Chondrocyte (in vitro differentiated cells): ENCODE data around the gene DOCK6. TPM values are rescaled to one million over a fixed set of nuclear protein-coding genes. Genes with fewer than 3 reads are reported as not detected.

Experiments used
- DNase-seq: peaks from one replicate; pipeline ENCODE4 v3.0.0; 2021; ENCODE audit warnings: mixed read lengths, low spot score
- H3K27ac Mint-ChIP-seq: one replicate; pipeline ENCODE4 v1.8.0; 2021; ENCODE audit warnings: mild to moderate bottlenecking, moderate library complexity, mixed read lengths; ENCODE audit not compliant: unreplicated experiment
- H3K27me3 Mint-ChIP-seq: 2 replicates; pipeline ENCODE4 v1.8.0; 2021; ENCODE audit warnings: low read depth, mixed read lengths
- H3K36me3 Mint-ChIP-seq: 2 replicates; pipeline ENCODE4 v1.8.0; 2021; ENCODE audit warnings: low read depth, mixed read lengths
- H3K4me1 Mint-ChIP-seq: 2 replicates; pipeline ENCODE4 v1.8.0; 2021; ENCODE audit warnings: low read depth, mild to moderate bottlenecking, mixed read lengths
- H3K4me3 Mint-ChIP-seq: one replicate; pipeline ENCODE4 v1.8.0; 2021; ENCODE audit warnings: mild to moderate bottlenecking, moderate library complexity, mixed read lengths; ENCODE audit not compliant: unreplicated experiment
- H3K9me3 Mint-ChIP-seq: 2 replicates; pipeline ENCODE4 v1.8.0; 2021; ENCODE audit warnings: low read depth, mixed read lengths
- CTCF ChIP-seq: fragments of 200-600 bp; sonication (generic); IDR thresholded peaks from 2 replicates; pipeline ENCODE4 v1.5.0; 2021; ENCODE audit warnings: antibody characterized with exemption, mild to moderate bottlenecking, moderate library complexity
- total RNA-seq: library from RNA; stranded (reverse); gene quantifications from 3 replicates; pipeline ENCODE4 v1.2.1, GENCODE V29; 2021

DOCK6 gene
- total RNA-seq, 1 donor from 2014 or later = 44.4 TPM

DNA sequence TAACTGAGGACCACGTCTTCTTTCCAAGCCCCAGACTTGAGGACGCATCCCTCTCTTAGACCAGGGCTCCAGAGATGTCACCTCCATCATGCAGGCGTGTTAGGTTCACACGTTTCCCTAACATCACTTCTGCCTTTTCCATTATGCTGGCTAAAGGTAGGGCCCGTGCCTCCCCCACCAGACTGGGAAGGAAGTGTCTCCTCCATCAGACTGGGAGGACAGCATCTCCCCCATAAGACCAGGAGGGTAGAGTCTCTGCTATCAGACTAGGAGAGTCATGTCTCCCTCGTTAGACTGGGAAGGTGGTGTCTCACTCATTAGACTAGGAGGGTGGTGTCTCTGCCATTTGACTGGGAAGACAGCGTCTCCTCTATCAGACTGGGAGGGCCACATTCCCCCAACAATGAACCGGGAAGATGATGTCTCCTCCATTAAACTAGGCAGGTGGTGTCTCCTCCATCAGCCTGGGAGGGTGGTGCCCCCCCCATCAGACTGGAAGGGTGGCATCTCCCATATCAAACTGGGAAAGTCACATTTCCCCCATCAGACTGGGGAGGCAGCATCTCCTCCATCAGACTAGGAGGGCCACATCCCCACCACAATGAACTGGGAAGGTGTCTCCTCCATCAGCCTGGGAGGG, 88.7 kb downstream of the DOCK6 start:
- Mint-ChIP-seq H3K4me3 (no peak overlapping the region), H3K9me3 (no peaks in the 10 kb centered on the region), H3K4me1 (peaks cover 16% of the 10 kb centered on the region), H3K27ac (no peak overlapping the region), H3K36me3 (peaks cover 41% of the 10 kb centered on the region), H3K27me3 (no peaks in the 10 kb centered on the region)
- no peak for DNase-seq
- TF ChIP-seq CTCF = no peak

- no peak for DNase-seq
- no peak for TF ChIP-seq CTCF
- H3K4me3 Mint-ChIP-seq = no peak overlapping the region
- H3K4me1 Mint-ChIP-seq = peaks cover 20% of the 10 kb centered on the region
- no peaks in the 10 kb centered on the region for H3K9me3 Mint-ChIP-seq
- H3K27me3 Mint-ChIP-seq = no peaks in the 10 kb centered on the region
- peaks cover 46% of the 10 kb centered on the region for H3K36me3 Mint-ChIP-seq
- no peak overlapping the region for H3K27ac Mint-ChIP-seq
Measured at GRCh38 chr19:11172576-11172975, 89.7 kb downstream of the DOCK6 start.

DNA sequence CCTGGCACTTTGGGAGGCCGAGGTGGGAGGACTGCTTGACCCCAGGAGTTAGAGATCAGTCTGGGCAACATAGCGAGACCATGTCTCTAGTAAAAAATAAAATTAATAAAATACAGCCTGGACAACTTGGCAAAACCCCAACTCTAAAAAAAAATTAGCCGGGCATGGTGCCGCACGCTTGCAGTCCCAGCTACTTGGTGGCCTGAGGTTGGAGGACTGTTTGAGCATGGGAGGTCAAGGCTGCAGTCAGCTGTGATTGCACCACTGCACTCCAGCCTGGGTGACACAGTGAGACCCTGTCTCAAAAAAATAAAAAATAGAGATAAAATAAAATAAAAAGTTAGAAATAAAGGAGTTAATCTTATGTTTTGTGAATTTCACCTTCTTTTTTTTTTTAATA, 91.2 kb downstream of the DOCK6 start:
- peaks cover 23% of the 10 kb centered on the region for H3K4me1 Mint-ChIP-seq
- no peaks in the 10 kb centered on the region for H3K9me3 Mint-ChIP-seq
- no peaks in the 10 kb centered on the region for H3K27me3 Mint-ChIP-seq
- H3K27ac Mint-ChIP-seq = no peak overlapping the region
- no peak for DNase-seq
- H3K4me3 Mint-ChIP-seq = no peak overlapping the region
- peaks cover 45% of the 10 kb centered on the region for H3K36me3 Mint-ChIP-seq
- TF ChIP-seq CTCF = no peak

- TF ChIP-seq CTCF = no peak
- Mint-ChIP-seq H3K4me1 (peaks cover 23% of the 10 kb centered on the region), H3K4me3 (no peak overlapping the region), H3K9me3 (no peaks in the 10 kb centered on the region), H3K27ac (peak overlapping the region; percentile 45), H3K36me3 (peaks cover 49% of the 10 kb centered on the region), H3K27me3 (no peaks in the 10 kb centered on the region)
- DNase-seq = no peak
Measured at GRCh38 chr19:11169896-11170678, 92.2 kb downstream of the DOCK6 start.

DNA sequence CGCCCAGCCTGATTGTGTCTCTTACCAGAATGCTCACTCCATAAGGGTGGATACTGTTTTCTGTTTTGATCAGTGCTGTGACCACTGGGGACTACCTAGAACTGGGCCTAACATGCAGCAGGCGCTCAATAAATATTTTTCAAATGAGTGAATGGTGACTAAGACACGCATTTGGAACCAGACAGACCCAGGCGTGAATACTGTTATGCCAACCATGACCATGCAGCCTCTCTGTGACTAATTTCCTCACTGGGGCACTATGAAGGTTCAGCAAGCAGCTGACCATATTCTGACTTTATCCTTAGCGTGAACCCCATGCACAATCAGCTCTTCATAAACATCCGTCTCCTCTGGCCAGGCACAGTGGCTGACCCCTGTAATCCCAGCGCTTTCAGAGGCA, 93.8 kb downstream of the DOCK6 start:
- Mint-ChIP-seq H3K4me3 (no peak overlapping the region), H3K27ac (peak overlapping the region; percentile 84)

More for the DNA sequence above, 93.8 kb downstream of the DOCK6 start:
- H3K9me3 Mint-ChIP-seq = no peaks in the 10 kb centered on the region
- no peak for DNase-seq
- TF ChIP-seq CTCF = no peak
- H3K4me1 Mint-ChIP-seq = peaks cover 23% of the 10 kb centered on the region
- peaks cover 57% of the 10 kb centered on the region for H3K36me3 Mint-ChIP-seq
- no peaks in the 10 kb centered on the region for H3K27me3 Mint-ChIP-seq
